AG04449 (cell line): Measurements from ENCODE around the gene SLC2A1.

Experiments
- CTCF ChIA-PET: fragments of 350-600 bp; formaldehyde crosslinking; extraction: SDS; loops from one replicate; lab custom pipeline; 2021; ENCODE audit warnings: antibody characterized with exemption; lab: Yijun Ruan, JAX
- POLR2A ChIA-PET: fragments of 400-600, 350-600 bp; formaldehyde crosslinking; extraction: SDS; loops from one replicate; lab custom pipeline; 2020; ENCODE audit warnings: antibody characterized with exemption, inconsistent platforms; lab: Yijun Ruan, JAX
- DNase-seq: peaks from one replicate; pipeline ENCODE4 v3.0.0-alpha.2; 2010; ENCODE audit warnings: low read depth, low spot score
- H3K4me3 ChIP-seq: 2 replicates; pipeline ENCODE4 v1.5.1; 2011; ENCODE audit warnings: low read depth, mild to moderate bottlenecking, control low read depth, low read length
- CTCF ChIP-seq: IDR thresholded peaks from one replicate; pipeline ENCODE4 v1.5.1; 2011; ENCODE audit warnings: mild to moderate bottlenecking, moderate library complexity, low read length, control low read depth, inconsistent platforms; ENCODE audit not compliant: insufficient read depth; ENCODE audit errors: missing control alignments

SLC2A1 gene

DNA sequence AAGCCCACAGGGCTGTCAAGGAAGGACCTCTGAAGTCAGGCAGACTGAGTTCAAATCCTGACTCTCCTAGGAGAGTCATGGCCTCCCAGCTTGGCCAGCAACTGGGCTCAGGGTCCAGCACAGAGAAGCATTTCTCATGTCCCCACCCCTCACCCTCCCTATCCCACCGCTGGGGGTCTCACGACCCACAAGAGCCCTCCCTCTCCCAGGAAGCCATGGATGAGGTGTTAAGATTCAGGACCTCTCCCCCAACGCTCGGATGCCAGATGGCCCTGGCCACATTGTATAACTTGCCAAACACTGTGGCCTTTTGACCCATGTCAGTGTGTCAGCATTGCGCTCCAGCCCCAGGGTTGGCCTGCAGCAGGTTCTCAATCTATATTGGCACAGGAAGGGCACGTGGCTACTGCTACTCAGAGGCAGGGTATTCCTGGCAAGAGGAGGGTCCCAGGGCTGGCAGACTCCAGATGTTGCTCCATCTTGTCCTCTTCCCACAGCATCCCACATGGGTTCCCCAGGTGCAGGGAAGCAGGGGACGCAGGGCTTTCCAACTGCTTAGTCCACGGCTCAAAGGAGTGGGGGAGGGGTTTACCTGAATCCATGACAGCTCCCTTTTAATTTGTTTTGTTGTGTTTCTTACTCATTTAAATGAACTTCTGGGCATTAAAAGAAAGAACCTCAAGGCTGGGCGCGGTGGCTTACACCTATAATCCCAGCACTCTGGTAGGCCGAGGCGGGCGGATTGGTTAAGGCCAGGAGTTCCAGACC, 10.5 kb downstream of the SLC2A1 start:
- H3K4me3 ChIP-seq: no peak overlapping the region
- POLR2A ChIA-PET: interaction anchor here (1.2 to 3.0 kb wide), 2 partner anchors 9 to 12 kb away, joined by 4 to 13 read pairs; no protein-coding TSS in a partner anchor
- no peak for TF ChIP-seq CTCF
- no peak for DNase-seq
- CTCF ChIA-PET: interaction anchor here (1.3 to 5.6 kb wide), 4 partner anchors 8 to 126 kb away, joined by 4 to 44 read pairs (median 11); no protein-coding TSS in a partner anchor

GRCh38 chr1:42947117-42947516, 11.6 kb downstream of the SLC2A1 start:
- CTCF ChIA-PET: interaction anchor here (0.5 to 2.5 kb wide), 5 partner anchors 10 to 1998 kb away, joined by 4 to 14 read pairs (median 8); no protein-coding TSS in a partner anchor
- H3K4me3 ChIP-seq: no peak overlapping the region
- no peak for TF ChIP-seq CTCF
- DNase-seq: no peak
- POLR2A ChIA-PET: interaction anchor here (0.8 to 1.0 kb wide), 2 partner anchors 10 to 16 kb away, joined by 3 to 4 read pairs; no protein-coding TSS in a partner anchor

GRCh38 chr1:42946120-42946898, 12.4 kb downstream of the SLC2A1 start:
- no peak for DNase-seq
- CTCF ChIA-PET: interaction anchor here (1.3 to 2.5 kb wide), 5 partner anchors 10 to 127 kb away, joined by 4 to 14 read pairs (median 8); no protein-coding TSS in a partner anchor
- POLR2A ChIA-PET: interaction anchor here (0.8 kb wide), 1 partner anchor 17 kb away, joined by 3 read pairs; no protein-coding TSS in a partner anchor
- TF ChIP-seq CTCF: no peak
- H3K4me3 ChIP-seq: no peak overlapping the region

- no peak for DNase-seq
- CTCF ChIA-PET: interaction anchor here (2.0 kb wide), 1 partner anchor 128 kb away, joined by 5 read pairs; no protein-coding TSS in a partner anchor
- H3K4me3 ChIP-seq: no peak overlapping the region
- no peak for TF ChIP-seq CTCF
- POLR2A ChIA-PET: interaction anchor here (0.7 kb wide), 1 partner anchor 167 kb away, joined by 3 read pairs; no protein-coding TSS in a partner anchor
Observed at GRCh38 chr1:42945164-42945563, 13.5 kb downstream of the SLC2A1 start.

GRCh38 chr1:42944246-42944928, 14.3 kb downstream of the SLC2A1 start:
- CTCF ChIA-PET: interaction anchor here (1.3 to 2.0 kb wide), 5 partner anchors 8 to 166 kb away, joined by 3 to 6 read pairs (median 4); no protein-coding TSS in a partner anchor
- no peak for DNase-seq
- POLR2A ChIA-PET: interaction anchor here (0.7 to 1.0 kb wide), 2 partner anchors 13 to 166 kb away, joined by 3 read pairs; no protein-coding TSS in a partner anchor
- no peak overlapping the region for H3K4me3 ChIP-seq
- no peak for TF ChIP-seq CTCF
